HepG2 (cell line): ENCODE results near the gene POLR2H. TPM values are rescaled to one million over a fixed set of nuclear protein-coding genes. Genes with fewer than 3 reads are reported as not detected.

Source experiments
- CHD2 ChIP-seq: IDR thresholded peaks from 2 replicates; pipeline ENCODE4 v1.6.1; 2011; ENCODE audit warnings: low read depth, low read length, improper control_type of control experiment
- DMAP1 ChIP-seq: IDR thresholded peaks from 2 replicates; pipeline ENCODE4 v1.6.1; 2016
- HCFC1 ChIP-seq: fragments of 150-350 bp; IDR thresholded peaks from 2 replicates; pipeline ENCODE4 v1.6.1; 2014; ENCODE audit warnings: low read depth, low read length
- HDAC1 ChIP-seq: sonication (generic); formaldehyde crosslinking; IDR thresholded peaks from 2 replicates; pipeline ENCODE4 v1.5.1; 2020; ENCODE audit warnings: mild to moderate bottlenecking, missing genetic modification reagents
- MBD4 ChIP-seq: IDR thresholded peaks from 2 replicates; pipeline ENCODE4 v1.6.1; 2012; ENCODE audit warnings: low read length, inconsistent platforms, borderline replicate concordance
- RNF2 ChIP-seq: fragments of 450-650 bp; conservative IDR thresholded peaks from 2 replicates; pipeline ENCODE4 v1.6.1; 2016; ENCODE audit warnings: low read depth
- SMARCC2 ChIP-seq: fragments of 450-650 bp; IDR thresholded peaks from 2 replicates; pipeline ENCODE4 v1.6.1; 2017; ENCODE audit warnings: antibody characterized with exemption, mild to moderate bottlenecking
- ZFX ChIP-seq: sonication (generic); formaldehyde crosslinking; IDR thresholded peaks from 2 replicates; pipeline ENCODE4 v1.4.0; 2020; ENCODE audit warnings: mild to moderate bottlenecking, low read depth, missing genetic modification reagents, moderate library complexity
- ZFYVE20 ChIP-seq: sonication (generic); formaldehyde crosslinking; IDR thresholded peaks from 2 replicates; pipeline ENCODE4 v1.8.0; 2023; ENCODE audit warnings: low read depth, mild to moderate bottlenecking, moderate library complexity, missing genetic modification reagents, borderline replicate concordance
- ZNF441 ChIP-seq: sonication (generic); formaldehyde crosslinking; IDR thresholded peaks from 2 replicates; pipeline ENCODE4 v1.7.0; 2021; ENCODE audit warnings: missing genetic modification reagents, borderline replicate concordance
- ZNF749 ChIP-seq: sonication (generic); formaldehyde crosslinking; IDR thresholded peaks from 2 replicates; pipeline ENCODE4 v1.8.0; 2022; ENCODE audit warnings: mild to moderate bottlenecking, missing genetic modification reagents, moderate library complexity, borderline replicate concordance
- ZNF788 ChIP-seq: sonication (generic); formaldehyde crosslinking; IDR thresholded peaks from 2 replicates; pipeline ENCODE4 v1.5.0; 2020; ENCODE audit warnings: mild to moderate bottlenecking, missing genetic modification reagents, borderline replicate concordance
- polyA plus RNA-seq, 8 experiments: library from polyadenylated mRNA; depleted of rRNA in 3 of 8; stranded (reverse) in 7 of 8; unstranded in 1 of 8; fragments of >200 nt; fragmentation: Illumina TruSeq in 4 of 8; extraction: Trizol in 4 of 8; gene quantifications; 2 replicates each; pipeline versions ENCODE4 v1.2.1 to v1.2.3, GENCODE V29; 2011 to 2016; ENCODE audit warnings: low read depth in 4 of 8, missing spikeins in 1 of 8, mixed read lengths in 1 of 8; ENCODE audit not compliant: insufficient read depth in 1 of 8
- total RNA-seq, 5 experiments: library from RNA; depleted of rRNA; stranded (reverse); fragments of >200 nt; fragmentation: Illumina TruSeq; extraction: Trizol; gene quantifications; 2 replicates each; pipeline ENCODE4 v1.2.3, GENCODE V29; 2016; ENCODE audit warnings: low read depth in 1 of 5
- TF ChIP-seq, protein P1 (sequence below): IDR thresholded peaks from 2 replicates; pipeline ENCODE4 v1.6.1; 2016
- TF ChIP-seq, protein P2 (sequence below): sonication (generic); formaldehyde crosslinking; IDR thresholded peaks from 2 replicates; pipeline ENCODE4 v1.4.0; 2020; ENCODE audit warnings: mild to moderate bottlenecking, missing genetic modification reagents
- TF ChIP-seq, protein P3 (sequence below): IDR thresholded peaks from 2 replicates; pipeline ENCODE4 v1.6.1; 2012; ENCODE audit warnings: low read length, improper control_type of control experiment

POLR2H gene
- total and polyA plus RNA-seq, 2 of the 13 experiments (the other 11 are each of a cell fraction or from before 2014, with no cell fraction given), result 118 to 194 TPM

DNA sequence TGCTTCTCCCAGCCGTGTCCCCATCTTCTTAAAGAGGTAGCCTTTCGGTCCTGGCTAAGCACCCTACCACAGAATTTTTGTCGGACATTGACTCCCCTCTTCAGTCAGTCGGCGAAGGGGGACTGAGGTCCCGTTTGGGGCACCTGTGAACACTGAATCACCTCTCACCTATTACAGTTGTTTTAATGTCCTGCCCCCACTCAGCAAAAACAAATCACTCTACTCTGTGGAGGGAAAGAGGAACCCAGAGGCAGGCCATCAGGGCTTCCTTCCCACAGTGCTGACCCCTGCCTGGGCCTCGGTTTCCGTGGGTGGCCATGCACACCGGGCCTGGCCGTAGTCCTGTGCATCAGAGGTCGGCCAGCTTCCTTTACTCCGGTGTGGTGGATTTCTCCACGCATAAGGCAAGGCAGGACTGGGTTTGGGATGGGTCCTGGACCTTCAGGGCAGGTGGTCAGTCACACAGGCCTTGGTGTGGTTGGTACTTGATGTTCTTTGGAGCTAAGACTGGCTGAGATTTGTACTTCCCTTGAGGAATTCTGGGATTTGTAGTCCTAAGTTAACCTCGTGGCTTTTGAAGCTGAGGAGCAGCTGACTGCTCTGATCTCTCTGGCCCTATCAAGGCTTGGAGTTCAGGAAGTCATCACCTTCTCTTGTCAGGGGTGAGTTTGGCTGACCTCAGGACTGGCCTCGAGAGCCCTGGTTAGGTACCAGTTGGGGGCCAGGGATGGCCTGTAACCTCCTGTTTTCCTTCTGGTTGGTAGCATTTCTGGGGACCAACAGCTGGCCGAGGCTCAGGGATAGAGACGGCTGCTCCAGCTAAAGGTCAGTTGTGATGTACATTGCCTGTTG, 24.7 kb upstream of the POLR2H start (continued):
- TF ChIP-seq, protein P1, sequence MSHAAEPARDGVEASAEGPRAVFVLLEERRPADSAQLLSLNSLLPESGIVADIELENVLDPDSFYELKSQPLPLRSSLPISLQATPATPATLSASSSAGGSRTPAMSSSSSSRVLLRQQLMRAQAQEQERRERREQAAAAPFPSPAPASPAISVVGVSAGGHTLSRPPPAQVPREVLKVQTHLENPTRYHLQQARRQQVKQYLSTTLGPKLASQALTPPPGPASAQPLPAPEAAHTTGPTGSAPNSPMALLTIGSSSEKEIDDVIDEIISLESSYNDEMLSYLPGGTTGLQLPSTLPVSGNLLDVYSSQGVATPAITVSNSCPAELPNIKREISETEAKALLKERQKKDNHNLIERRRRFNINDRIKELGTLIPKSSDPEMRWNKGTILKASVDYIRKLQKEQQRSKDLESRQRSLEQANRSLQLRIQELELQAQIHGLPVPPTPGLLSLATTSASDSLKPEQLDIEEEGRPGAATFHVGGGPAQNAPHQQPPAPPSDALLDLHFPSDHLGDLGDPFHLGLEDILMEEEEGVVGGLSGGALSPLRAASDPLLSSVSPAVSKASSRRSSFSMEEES, result 0 out of 2 replicates have a peak, but pooled peaks have one; percentile 13
- TF ChIP-seq RNF2 (no peak), HCFC1 (peak; percentile 60; the same call in 1 of the 2 replicates), MBD4 (no peak), CHD2 (no peak), ZFX (CRISPR knock-in tag) (peak; percentile 88; the same call in 1 of the 2 replicates), ZNF788 (CRISPR knock-in tag) (no peak), HDAC1 (CRISPR knock-in tag) (peak; percentile 20; the same call in 1 of the 2 replicates), ZNF749 (CRISPR knock-in tag) (no peak), SMARCC2 (no peak), DMAP1 (0 out of 2 replicates have a peak, but pooled peaks have one; percentile 49), ZFYVE20 (CRISPR knock-in tag) (no peak), ZNF441 (CRISPR knock-in tag) (no peak)
- TF ChIP-seq, protein P2, sequence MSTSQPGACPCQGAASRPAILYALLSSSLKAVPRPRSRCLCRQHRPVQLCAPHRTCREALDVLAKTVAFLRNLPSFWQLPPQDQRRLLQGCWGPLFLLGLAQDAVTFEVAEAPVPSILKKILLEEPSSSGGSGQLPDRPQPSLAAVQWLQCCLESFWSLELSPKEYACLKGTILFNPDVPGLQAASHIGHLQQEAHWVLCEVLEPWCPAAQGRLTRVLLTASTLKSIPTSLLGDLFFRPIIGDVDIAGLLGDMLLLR (CRISPR knock-in tag), result no peak; the same call in 1 of the 2 replicates
- TF ChIP-seq, protein P3, sequence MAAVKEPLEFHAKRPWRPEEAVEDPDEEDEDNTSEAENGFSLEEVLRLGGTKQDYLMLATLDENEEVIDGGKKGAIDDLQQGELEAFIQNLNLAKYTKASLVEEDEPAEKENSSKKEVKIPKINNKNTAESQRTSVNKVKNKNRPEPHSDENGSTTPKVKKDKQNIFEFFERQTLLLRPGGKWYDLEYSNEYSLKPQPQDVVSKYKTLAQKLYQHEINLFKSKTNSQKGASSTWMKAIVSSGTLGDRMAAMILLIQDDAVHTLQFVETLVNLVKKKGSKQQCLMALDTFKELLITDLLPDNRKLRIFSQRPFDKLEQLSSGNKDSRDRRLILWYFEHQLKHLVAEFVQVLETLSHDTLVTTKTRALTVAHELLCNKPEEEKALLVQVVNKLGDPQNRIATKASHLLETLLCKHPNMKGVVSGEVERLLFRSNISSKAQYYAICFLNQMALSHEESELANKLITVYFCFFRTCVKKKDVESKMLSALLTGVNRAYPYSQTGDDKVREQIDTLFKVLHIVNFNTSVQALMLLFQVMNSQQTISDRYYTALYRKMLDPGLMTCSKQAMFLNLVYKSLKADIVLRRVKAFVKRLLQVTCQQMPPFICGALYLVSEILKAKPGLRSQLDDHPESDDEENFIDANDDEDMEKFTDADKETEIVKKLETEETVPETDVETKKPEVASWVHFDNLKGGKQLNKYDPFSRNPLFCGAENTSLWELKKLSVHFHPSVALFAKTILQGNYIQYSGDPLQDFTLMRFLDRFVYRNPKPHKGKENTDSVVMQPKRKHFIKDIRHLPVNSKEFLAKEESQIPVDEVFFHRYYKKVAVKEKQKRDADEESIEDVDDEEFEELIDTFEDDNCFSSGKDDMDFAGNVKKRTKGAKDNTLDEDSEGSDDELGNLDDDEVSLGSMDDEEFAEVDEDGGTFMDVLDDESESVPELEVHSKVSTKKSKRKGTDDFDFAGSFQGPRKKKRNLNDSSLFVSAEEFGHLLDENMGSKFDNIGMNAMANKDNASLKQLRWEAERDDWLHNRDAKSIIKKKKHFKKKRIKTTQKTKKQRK, result no peak
- TF ChIP-seq, all 625 proteins: peak for 47
